ENCODE data around the gene NKX6-2. TPM values are rescaled to one million over a fixed set of nuclear protein-coding genes. Genes with fewer than 3 reads are reported as not detected.

The NKX6-2 gene
- total RNA-seq, 4 donors from 2014 or later, result 0.57 TPM; not detected in 3

- Histone ChIP-seq H3K4me3 (no peak overlapping the region), H3K27me3 (peaks cover 0 to 70% (median 0%) of the 10 kb centered on the region in 4 donors), H3K36me3 (no peaks in the 10 kb centered on the region), H3K4me1 (peaks cover 0 to 10% (median 0%) of the 10 kb centered on the region in 3 donors), H3K27ac (no peak overlapping the region), H3K9me3 (peaks cover 0 to 3% (median 0%) of the 10 kb centered on the region in 3 donors)
- intact Hi-C loops (cut with DNase I), result no loop called here
- TF ChIP-seq POLR2A (IDR thresholded peaks at IDR 0.05) (no peak), CTCF (IDR thresholded peaks at IDR 0.05) (no peak)
- 43 to 47% methylated on average over 29 of the region's 30 CpGs for WGBS, 2 donors
- DNase-seq, result no peak
Observed at GRCh38 chr10:132832186-132832969, 46.4 kb upstream of the NKX6-2 start.

- Histone ChIP-seq H3K36me3 (no peaks in the 10 kb centered on the region), H3K9me3 (peaks cover 0 to 21% (median 0%) of the 10 kb centered on the region in 3 donors), H3K27ac (no peak overlapping the region), H3K27me3 (peaks cover 0 to 45% (median 0%) of the 10 kb centered on the region in 4 donors), H3K4me1 (no peaks in the 10 kb centered on the region), H3K4me3 (no peak overlapping the region)
- intact Hi-C loops (cut with DNase I), result no loop called here
- 42 to 50% methylated on average over 8 of the region's 8 CpGs for WGBS, 2 donors
- no peak for DNase-seq
- TF ChIP-seq POLR2A (IDR thresholded peaks at IDR 0.05) (no peak), CTCF (IDR thresholded peaks at IDR 0.05) (no peak)
Observed at GRCh38 chr10:132829403-132829802, 43.5 kb upstream of the NKX6-2 start.

DNA sequence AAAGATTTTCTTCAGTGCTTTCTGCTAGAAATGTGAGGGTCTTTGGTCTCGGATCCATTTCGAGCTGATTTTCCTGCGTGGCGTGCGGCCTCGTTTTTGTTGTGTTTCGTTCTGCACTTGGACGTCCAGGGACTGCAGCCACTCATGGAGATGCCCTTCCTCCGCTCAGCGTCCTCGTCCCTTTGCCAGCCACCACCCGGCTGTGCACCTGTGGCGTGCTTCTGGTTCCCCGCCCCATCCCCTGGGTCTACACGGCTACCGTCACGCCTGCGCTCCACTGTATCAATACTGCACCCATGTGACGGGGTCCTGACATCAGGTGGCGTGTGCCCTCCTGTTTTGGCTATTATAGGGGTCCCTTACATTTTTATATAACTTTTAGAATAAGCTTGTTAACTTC lies 42.7 kb upstream of the NKX6-2 start:
- Histone ChIP-seq H3K36me3 (no peaks in the 10 kb centered on the region), H3K27me3 (peaks cover 0 to 38% (median 0%) of the 10 kb centered on the region in 4 donors), H3K4me3 (no peak overlapping the region), H3K27ac (no peak overlapping the region), H3K4me1 (no peaks in the 10 kb centered on the region), H3K9me3 (peaks cover 0 to 21% (median 0%) of the 10 kb centered on the region in 3 donors)
- TF ChIP-seq CTCF (IDR thresholded peaks at IDR 0.05) (no peak), POLR2A (IDR thresholded peaks at IDR 0.05) (no peak)
- WGBS, 2 donors, result 85 to 88% methylated on average over 20 of the region's 20 CpGs
- no peak for DNase-seq
- intact Hi-C loops (cut with DNase I), result no loop called here

- H3K27me3 ChIP-seq, result peaks cover 0 to 31% (median 0%) of the 10 kb centered on the region in 4 donors
- no peak overlapping the region for H3K27ac ChIP-seq
- TF ChIP-seq POLR2A (IDR thresholded peaks at IDR 0.05), result no peak
- no peaks in the 10 kb centered on the region for H3K36me3 ChIP-seq
- peaks cover 0 to 21% (median 0%) of the 10 kb centered on the region in 3 donors for H3K9me3 ChIP-seq
- H3K4me1 ChIP-seq, result no peaks in the 10 kb centered on the region
- no peak overlapping the region for H3K4me3 ChIP-seq
- 80 to 88% methylated on average over 29 of the region's 29 CpGs for WGBS, 2 donors
- intact Hi-C loops (cut with DNase I), result no loop called here
- no peak for DNase-seq
Observed at GRCh38 chr10:132827861-132828539, 42.1 kb upstream of the NKX6-2 start.

GRCh38 chr10:132827423-132827789 lies 41.5 kb upstream of the NKX6-2 start:
- Histone ChIP-seq H3K36me3 (no peaks in the 10 kb centered on the region), H3K4me3 (no peak overlapping the region), H3K9me3 (peaks cover 0 to 21% (median 0%) of the 10 kb centered on the region in 3 donors), H3K27ac (no peak overlapping the region), H3K27me3 (peaks cover 0 to 25% (median 0%) of the 10 kb centered on the region in 4 donors), H3K4me1 (no peaks in the 10 kb centered on the region)
- TF ChIP-seq CTCF (IDR thresholded peaks at IDR 0.05) (no peak), POLR2A (IDR thresholded peaks at IDR 0.05) (no peak)
- WGBS, 2 donors, result 76 to 85% methylated on average over 6 to 9 of the region's 13 CpGs
- intact Hi-C loops (cut with DNase I), result no loop called here
- DNase-seq, result no peak

All from esophagus squamous epithelium (tissue), 5 donors.